ENCODE results near the gene MOSPD2. TPM values are rescaled to one million over a fixed set of nuclear protein-coding genes. Genes with fewer than 3 reads are reported as not detected.

The MOSPD2 gene
- total RNA-seq, 1 experiment from 2014 or later: 21.3 TPM

DNA sequence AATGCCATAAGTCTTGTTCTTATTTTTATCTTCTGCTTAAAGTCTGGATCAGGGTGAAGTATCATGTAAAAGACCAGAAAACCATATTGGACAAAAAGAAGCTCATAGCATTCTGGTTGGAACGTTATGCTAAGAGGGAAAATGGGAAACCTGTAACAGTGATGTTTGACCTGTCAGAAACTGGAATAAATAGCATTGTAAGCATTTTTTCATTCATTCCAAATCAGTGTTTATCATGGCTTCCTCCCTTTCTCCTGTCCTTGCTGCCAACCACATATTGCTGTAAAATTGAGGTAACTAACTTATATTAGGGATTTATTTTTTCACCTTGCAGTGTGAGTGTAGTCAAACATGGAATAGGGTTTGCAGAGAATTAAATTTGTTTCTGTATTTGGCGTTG lies 23.8 kb downstream of the MOSPD2 start:
- in situ Hi-C loops (cut with HindIII; ENCODE audit: low pct_unique_long_range_greater_than_20kb, low sequenced_read_pairs): no loop called here
- no peak for DNase-seq (ENCODE audit: low read depth, low spot score)

DNA sequence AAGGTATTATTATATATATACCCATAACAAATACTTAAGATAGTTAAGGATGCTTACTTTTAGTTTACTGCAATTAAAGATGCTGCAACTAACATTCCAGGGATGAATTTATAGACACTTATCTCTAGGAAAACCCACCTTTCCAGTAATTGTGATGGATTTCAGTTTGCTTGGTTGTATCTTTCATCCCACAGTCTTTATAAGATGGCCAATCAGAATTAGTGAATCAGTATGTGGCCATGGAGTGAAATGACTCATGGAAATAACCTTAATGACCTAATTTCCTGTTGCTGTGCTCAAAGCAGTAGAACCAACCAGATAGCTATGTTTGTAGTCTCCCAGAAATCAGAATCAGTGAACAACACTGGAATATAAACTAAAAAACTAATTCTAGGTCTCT lies 26.4 kb downstream of the MOSPD2 start:
- in situ Hi-C loops (cut with HindIII; ENCODE audit: low pct_unique_long_range_greater_than_20kb, low sequenced_read_pairs): no loop called here
- no peak for DNase-seq (ENCODE audit: low read depth, low spot score)

- in situ Hi-C loops (cut with HindIII; ENCODE audit: low pct_unique_long_range_greater_than_20kb, low sequenced_read_pairs): no loop called here
- DNase-seq (ENCODE audit: low read depth, low spot score): no peak
Observed at GRCh38 chrX:14902537-14902936, 29.3 kb downstream of the MOSPD2 start.

DNA sequence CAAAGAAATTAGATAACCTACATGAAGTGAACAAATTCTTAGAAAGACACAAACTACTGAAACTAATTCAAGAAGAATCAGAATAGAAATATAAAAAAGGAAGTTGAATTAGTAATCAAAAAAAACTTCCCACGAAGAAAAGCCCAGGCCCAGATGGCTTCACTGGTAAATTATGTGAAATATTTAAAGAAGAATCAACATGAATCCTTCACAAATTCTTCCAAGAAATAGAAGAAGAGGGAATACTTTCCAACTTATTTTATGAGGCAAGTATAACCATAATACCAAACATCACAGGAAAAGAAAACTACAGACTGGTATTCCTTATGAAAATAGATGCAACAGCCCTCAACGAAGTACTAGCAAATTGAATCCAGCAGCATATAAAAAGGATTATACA lies 30.7 kb downstream of the MOSPD2 start:
- in situ Hi-C loops (cut with HindIII; ENCODE audit: low pct_unique_long_range_greater_than_20kb, low sequenced_read_pairs): no loop called here
- no peak for DNase-seq (ENCODE audit: low read depth, low spot score)

- in situ Hi-C loops (cut with HindIII; ENCODE audit: low pct_unique_long_range_greater_than_20kb, low sequenced_read_pairs): no loop called here
- DNase-seq (ENCODE audit: low read depth, low spot score): no peak
Observed at GRCh38 chrX:14913241-14913640, 40.0 kb downstream of the MOSPD2 start.

DNA sequence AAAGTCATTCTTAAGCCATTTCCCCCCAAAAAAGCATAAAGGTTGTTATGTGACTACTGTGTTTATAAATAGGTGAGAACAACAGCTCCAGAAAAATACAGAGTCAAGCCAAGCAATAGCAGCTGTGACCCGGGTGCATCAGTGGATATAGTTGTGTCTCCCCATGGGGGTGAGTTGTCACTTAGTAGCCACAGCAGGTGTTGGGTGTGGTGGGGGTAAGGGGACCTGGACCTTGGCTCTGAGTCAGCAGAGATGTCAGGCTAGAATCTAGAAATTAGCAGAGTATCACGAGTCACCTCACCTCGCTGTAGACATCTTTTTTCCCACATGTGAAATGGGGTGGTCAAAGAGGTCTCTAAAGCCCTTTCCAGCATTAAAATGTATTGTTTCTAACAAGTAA lies 42.4 kb downstream of the MOSPD2 start:
- DNase-seq (ENCODE audit: low read depth, low spot score): no peak
- in situ Hi-C loops (cut with HindIII; ENCODE audit: low pct_unique_long_range_greater_than_20kb, low sequenced_read_pairs): no loop called here

- DNase-seq (ENCODE audit: low read depth, low spot score): no peak
- in situ Hi-C loops (cut with HindIII; ENCODE audit: low pct_unique_long_range_greater_than_20kb, low sequenced_read_pairs): no loop called here
Observed at GRCh38 chrX:14916017-14916674, 42.9 kb downstream of the MOSPD2 start.

- in situ Hi-C loops (cut with HindIII; ENCODE audit: low pct_unique_long_range_greater_than_20kb, low sequenced_read_pairs): no loop called here
- DNase-seq (ENCODE audit: low read depth, low spot score): no peak
Observed at GRCh38 chrX:14919407-14919806, 46.2 kb downstream of the MOSPD2 start.

DNA sequence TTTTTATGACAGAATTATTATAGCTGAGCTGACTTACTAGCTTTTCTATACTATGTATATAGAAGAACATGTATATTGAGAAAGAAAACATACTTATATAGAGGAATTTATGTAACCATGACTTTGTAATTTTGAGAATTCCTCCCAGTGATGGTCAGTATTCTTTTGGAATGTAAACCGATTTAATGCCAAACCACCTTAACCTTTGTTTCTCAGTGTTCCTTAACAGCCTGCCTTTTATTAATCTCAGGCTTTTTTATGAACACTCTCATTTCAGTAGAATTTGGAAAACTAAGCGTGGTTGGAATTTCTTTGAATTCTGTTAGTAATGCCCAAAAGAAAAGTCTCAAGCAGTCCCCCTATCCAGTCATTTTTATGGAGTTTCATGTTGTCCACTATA lies 47.0 kb downstream of the MOSPD2 start:
- in situ Hi-C loops (cut with HindIII; ENCODE audit: low pct_unique_long_range_greater_than_20kb, low sequenced_read_pairs): no loop called here

GRCh38 chrX:14922437-14922836 lies 49.2 kb downstream of the MOSPD2 start:
- DNase-seq (ENCODE audit: low read depth, low spot score): no peak
- in situ Hi-C loops (cut with HindIII; ENCODE audit: low pct_unique_long_range_greater_than_20kb, low sequenced_read_pairs): no loop called here

More for the DNA sequence above, 47.0 kb downstream of the MOSPD2 start:
- no peak for DNase-seq (ENCODE audit: low read depth, low spot score)

- in situ Hi-C loops (cut with HindIII; ENCODE audit: low pct_unique_long_range_greater_than_20kb, low sequenced_read_pairs): no loop called here
- no peak for DNase-seq (ENCODE audit: low read depth, low spot score)
Observed at GRCh38 chrX:14923761-14924160, 50.5 kb downstream of the MOSPD2 start.

DNA sequence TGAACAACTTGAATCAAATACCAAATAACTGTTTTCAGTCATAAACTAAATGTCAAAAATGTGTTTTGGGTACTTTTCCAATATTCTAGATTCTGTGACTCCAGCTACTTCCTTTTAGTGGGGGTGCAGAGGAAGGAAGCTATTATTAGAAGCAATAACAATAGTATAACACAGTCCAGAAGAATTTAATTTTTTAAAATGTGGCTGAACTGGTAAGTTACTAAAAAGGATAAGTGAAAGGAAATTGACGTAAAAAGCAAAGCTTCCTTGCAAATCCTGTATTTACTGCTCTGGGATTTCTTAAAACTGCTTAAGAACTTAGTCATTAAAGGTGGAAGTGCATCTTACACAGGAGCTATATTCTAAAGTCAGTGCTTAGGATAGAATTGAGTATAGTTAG lies 53.2 kb downstream of the MOSPD2 start:
- in situ Hi-C loops (cut with HindIII; ENCODE audit: low pct_unique_long_range_greater_than_20kb, low sequenced_read_pairs): no loop called here

DNA sequence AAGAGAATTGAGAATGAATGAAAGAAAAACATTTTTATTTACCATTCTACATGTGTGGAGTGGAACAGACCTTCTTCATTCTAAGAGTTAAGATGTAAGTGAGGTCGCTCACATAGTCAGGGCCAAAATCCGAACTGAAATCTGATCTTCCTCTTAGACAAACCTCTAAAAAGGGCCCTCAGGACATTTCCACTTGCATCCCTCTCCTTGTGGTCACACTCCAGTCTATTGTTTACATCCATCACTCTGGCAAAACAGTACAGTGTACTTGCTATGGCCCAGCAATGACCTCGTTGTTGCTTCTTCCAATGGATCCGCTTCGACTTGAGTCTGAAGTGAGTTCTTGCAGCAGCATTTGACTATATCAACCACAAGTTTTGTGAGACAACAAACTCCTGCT lies 54.2 kb downstream of the MOSPD2 start:
- in situ Hi-C loops (cut with HindIII; ENCODE audit: low pct_unique_long_range_greater_than_20kb, low sequenced_read_pairs): no loop called here
- DNase-seq (ENCODE audit: low read depth, low spot score): no peak

More for the DNA sequence above, 53.2 kb downstream of the MOSPD2 start:
- no peak for DNase-seq (ENCODE audit: low read depth, low spot score)

- in situ Hi-C loops (cut with HindIII; ENCODE audit: low pct_unique_long_range_greater_than_20kb, low sequenced_read_pairs): no loop called here
- no peak for DNase-seq (ENCODE audit: low read depth, low spot score)
Observed at GRCh38 chrX:14930663-14931062, 57.4 kb downstream of the MOSPD2 start.

- no peak for DNase-seq (ENCODE audit: low read depth, low spot score)
- in situ Hi-C loops (cut with HindIII; ENCODE audit: low pct_unique_long_range_greater_than_20kb, low sequenced_read_pairs): no loop called here
Observed at GRCh38 chrX:14932136-14932535, 58.9 kb downstream of the MOSPD2 start.

DNA sequence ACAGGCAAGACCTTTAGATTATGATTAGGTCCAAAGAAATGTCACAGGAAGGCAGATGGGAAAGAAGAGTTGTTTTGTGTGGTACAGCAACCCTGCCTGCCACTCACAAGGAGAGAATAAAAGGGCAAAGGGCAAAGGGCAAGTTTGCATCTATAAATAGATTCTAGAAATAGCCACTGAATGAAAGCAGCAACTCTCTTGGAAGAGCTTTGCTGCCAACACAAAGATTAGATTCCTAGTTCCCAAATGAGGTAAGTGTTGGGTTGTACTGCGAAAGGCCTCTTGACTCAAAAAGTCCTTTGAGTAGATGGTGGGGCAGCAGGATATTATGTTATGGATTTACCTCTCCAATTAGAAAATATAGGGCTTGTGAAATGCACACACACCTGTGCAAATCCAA lies 61.2 kb downstream of the MOSPD2 start:
- in situ Hi-C loops (cut with HindIII; ENCODE audit: low pct_unique_long_range_greater_than_20kb, low sequenced_read_pairs): no loop called here
- peak; percentile 51 for DNase-seq (ENCODE audit: low read depth, low spot score)

DNA sequence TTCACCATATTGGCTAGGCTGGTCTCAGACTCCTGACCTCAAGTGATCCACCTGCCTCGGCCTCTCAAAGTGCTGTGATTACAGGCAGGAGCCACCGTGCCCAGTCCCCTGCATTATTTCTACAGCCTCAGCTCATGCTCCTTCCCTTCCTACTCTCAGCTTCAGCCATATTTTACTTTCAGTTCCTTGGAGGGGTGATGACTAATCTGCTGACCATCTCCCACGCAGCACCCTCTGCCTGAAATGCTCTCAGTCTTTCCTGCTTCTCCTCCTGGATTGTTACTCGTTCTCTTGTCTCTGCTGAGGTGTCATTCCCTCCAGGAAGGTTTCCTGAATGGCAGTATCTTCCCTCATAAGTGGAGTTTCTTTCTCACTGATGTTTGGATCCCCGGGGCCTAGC lies 63.3 kb downstream of the MOSPD2 start:
- in situ Hi-C loops (cut with HindIII; ENCODE audit: low pct_unique_long_range_greater_than_20kb, low sequenced_read_pairs): no loop called here
- peak; percentile 60 for DNase-seq (ENCODE audit: low read depth, low spot score)

GRCh38 chrX:14939644-14940043 lies 66.4 kb downstream of the MOSPD2 start:
- in situ Hi-C loops (cut with HindIII; ENCODE audit: low pct_unique_long_range_greater_than_20kb, low sequenced_read_pairs): no loop called here
- DNase-seq (ENCODE audit: low read depth, low spot score): no peak

DNA sequence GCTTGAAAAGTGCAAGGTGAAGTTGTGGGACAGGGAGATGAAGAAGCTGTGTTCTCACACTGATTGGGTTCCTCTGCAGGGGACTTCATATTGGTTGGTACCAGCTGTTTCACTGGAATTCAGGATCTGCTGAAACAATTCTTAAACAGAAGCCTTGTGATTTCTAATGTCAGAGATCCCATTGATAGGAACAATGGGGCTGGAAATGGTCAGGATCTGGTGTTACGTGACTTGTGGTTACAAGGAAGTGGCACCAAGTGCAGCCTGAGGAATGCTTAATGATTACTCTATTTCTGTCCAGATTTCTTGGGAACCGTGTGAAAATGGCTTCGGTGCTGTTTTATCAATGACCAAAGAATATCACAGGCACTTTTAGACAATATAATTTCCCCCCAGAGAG lies 68.1 kb downstream of the MOSPD2 start:
- DNase-seq (ENCODE audit: low read depth, low spot score): peak; percentile 70
- in situ Hi-C loops (cut with HindIII; ENCODE audit: low pct_unique_long_range_greater_than_20kb, low sequenced_read_pairs): no loop called here

- DNase-seq (ENCODE audit: low read depth, low spot score): peak; percentile 67
- in situ Hi-C loops (cut with HindIII; ENCODE audit: low pct_unique_long_range_greater_than_20kb, low sequenced_read_pairs): no loop called here
Observed at GRCh38 chrX:14942341-14942740, 69.1 kb downstream of the MOSPD2 start.

Data from SK-MEL-5 (cell line).